K562 (cell line): ENCODE data around the gene ZNF81. TPM values are rescaled to one million over a fixed set of nuclear protein-coding genes. Genes with fewer than 3 reads are reported as not detected.
A peak's percentile ranks its signal among the peaks of the same experiment; 100 is the strongest.

Source experiments
- CBFA2T3 ChIP-seq: fragments of 450-650 bp; IDR thresholded peaks from 2 replicates; pipeline ENCODE4 v1.6.1; 2017
- CBX3 ChIP-seq, 2 experiments: IDR thresholded peaks; 1 replicate in 1 of 2; 2 replicates in 1 of 2; pipeline ENCODE4 v1.6.1; 2012; ENCODE audit warnings: inconsistent platforms in 2 of 2, low read length in 2 of 2, borderline replicate concordance in 1 of 2, control low read depth in 1 of 2
- ETS1 ChIP-seq: conservative IDR thresholded peaks from 2 replicates; pipeline ENCODE4 v1.6.1; 2011; ENCODE audit warnings: low read depth, mild to moderate bottlenecking, low read length; ENCODE audit not compliant: control insufficient read depth
- FOS ChIP-seq: IDR thresholded peaks from 3 replicates; pipeline ENCODE4 v1.6.1; 2011; ENCODE audit not compliant: insufficient read length; ENCODE audit errors: extremely low read depth
- FOSL1 ChIP-seq: fragments of 200-800 bp; sonication (Bioruptor generic); conservative IDR thresholded peaks from 2 replicates; pipeline ENCODE4 v1.6.1; 2016; ENCODE audit warnings: missing genetic modification characterization, missing compliant biosample characterization
- GMEB1 ChIP-seq: fragments of 250-450 bp; sonication (Bioruptor Pico); IDR thresholded peaks from 2 replicates; pipeline ENCODE4 v1.4.0; 2020; ENCODE audit warnings: mild to moderate bottlenecking
- GTF3C2 ChIP-seq: IDR thresholded peaks from 3 replicates; pipeline ENCODE4 v1.6.1; 2011; ENCODE audit warnings: borderline replicate concordance, mild to moderate bottlenecking, moderate library complexity; ENCODE audit not compliant: insufficient read length; ENCODE audit errors: extremely low read depth
- HBP1 ChIP-seq: fragments of 450-650 bp; formaldehyde crosslinking; IDR thresholded peaks from 2 replicates; pipeline ENCODE4 v1.4.0; 2022; ENCODE audit warnings: missing genetic modification characterization
- ILK ChIP-seq: fragments of 450-650 bp; IDR thresholded peaks from 2 replicates; pipeline ENCODE4 v1.6.1; 2016; ENCODE audit warnings: missing genetic modification characterization, low read depth, mild to moderate bottlenecking, missing compliant biosample characterization, moderate library complexity, borderline replicate concordance
- MEF2D ChIP-seq: conservative IDR thresholded peaks from 2 replicates; pipeline ENCODE4 v1.6.1; 2016; ENCODE audit warnings: low read depth, missing genetic modification characterization, missing compliant biosample characterization
- MEIS2 ChIP-seq: fragments of 450-650 bp; IDR thresholded peaks from 2 replicates; pipeline ENCODE4 v1.6.1; 2014; ENCODE audit warnings: mild to moderate bottlenecking; ENCODE audit not compliant: partially characterized antibody
- NR2C2 ChIP-seq, 2 experiments: fragments of 200-800 bp in 1 of 2; sonication (Bioruptor generic) in 1 of 2; sonication (generic) in 1 of 2; formaldehyde crosslinking in 1 of 2; IDR thresholded peaks; 2 replicates each; pipeline versions ENCODE4 v1.6.1 to v1.8.0; 2016 to 2022; ENCODE audit warnings: mild to moderate bottlenecking in 1 of 2, missing compliant biosample characterization in 1 of 2, missing genetic modification characterization in 1 of 2, missing genetic modification reagents in 1 of 2
- NR3C1 ChIP-seq: sonication (generic); formaldehyde crosslinking; IDR thresholded peaks from 2 replicates; pipeline ENCODE4 v1.8.1; 2022; ENCODE audit warnings: missing genetic modification reagents
- PCBP2 ChIP-seq: fragments of 200-400 bp; formaldehyde crosslinking; IDR thresholded peaks from 2 replicates; pipeline ENCODE4 v1.6.1; 2018; ENCODE audit warnings: low read length, low read depth, mild to moderate bottlenecking, moderate library complexity; ENCODE audit not compliant: poor library complexity, severe bottlenecking
- PKNOX1 ChIP-seq: fragments of 450-650 bp; IDR thresholded peaks from 2 replicates; pipeline ENCODE4 v1.6.1; 2016
- POLR2A ChIP-seq: fragments of 450-650 bp; conservative IDR thresholded peaks from 2 replicates; pipeline ENCODE4 v1.6.1; 2016
- PTBP1 ChIP-seq: fragments of 200-400 bp; formaldehyde crosslinking; IDR thresholded peaks from 2 replicates; pipeline ENCODE4 v1.6.1; 2017; ENCODE audit warnings: low read depth, low read length
- PURB ChIP-seq: sonication (generic); formaldehyde crosslinking; IDR thresholded peaks from 2 replicates; pipeline ENCODE4 v1.9.0; 2021; ENCODE audit warnings: low read depth, mild to moderate bottlenecking, missing genetic modification reagents
- WHSC1 ChIP-seq: IDR thresholded peaks from one replicate; pipeline ENCODE4 v1.6.1; 2012; ENCODE audit warnings: low read length, control low read depth, inconsistent platforms
- XRCC5 ChIP-seq: fragments of 200-400 bp; formaldehyde crosslinking; IDR thresholded peaks from 2 replicates; pipeline ENCODE4 v1.6.1; 2017; ENCODE audit warnings: low read depth, mild to moderate bottlenecking, low read length
- ZNF12 ChIP-seq: sonication (generic); formaldehyde crosslinking; IDR thresholded peaks from 2 replicates; pipeline ENCODE4 v1.4.0; 2020; ENCODE audit warnings: mild to moderate bottlenecking, missing genetic modification reagents
- polyA plus RNA-seq, 8 experiments: library from polyadenylated mRNA; depleted of rRNA in 4 of 8; stranded (reverse) in 5 of 8; unstranded in 3 of 8; fragments of >200 nt; fragmentation: Nextera tagmentation in 2 of 8; fragmentation: Illumina TruSeq in 1 of 8; extraction: Ambion mirVana in 2 of 8; extraction: Trizol in 1 of 8; gene quantifications; 2 replicates each; pipeline versions ENCODE4 v1.2.1 to v1.2.3, GENCODE V29; 2011 to 2014; ENCODE audit warnings: inconsistent platforms in 1 of 8, missing spikeins in 1 of 8
- total RNA-seq, 7 experiments: library from RNA; depleted of rRNA in 6 of 7; stranded (reverse); fragments of >200 nt in 6 of 7; fragmentation: Illumina TruSeq in 2 of 7; extraction: Trizol in 2 of 7; gene quantifications; 2 replicates each; pipeline versions ENCODE4 v1.2.1 to v1.2.3, GENCODE V29; 2011 to 2021; ENCODE audit warnings: low replicate concordance in 1 of 7

Gene ZNF81
- total and polyA plus RNA-seq, 9 of the 15 experiments (the other 6 are each of a cell fraction or from before 2014, with no cell fraction given): 2.4 to 9.6 (median 4.9) TPM

GRCh38 chrX:47817421-47817820 lies 19.3 kb upstream of the ZNF81 start (continued):
- TF ChIP-seq FOSL1 (tag): peak; percentile 39; the same call in 1 of the 2 replicates
- TF ChIP-seq PTBP1: no peak
- no peak for TF ChIP-seq PURB (CRISPR knock-in tag)
- no peak for TF ChIP-seq ILK (tag)
- no peak for TF ChIP-seq GTF3C2
- no peak for TF ChIP-seq GMEB1 (CRISPR knock-in tag)
- 0 out of 2 replicates have a peak, but pooled peaks have one; percentile 34 for TF ChIP-seq MEF2D
- TF ChIP-seq MEIS2: peak; percentile 17
- no peak for TF ChIP-seq NR3C1 (CRISPR knock-in tag)
- TF ChIP-seq ZNF12: no peak
- peak; percentile 98 for TF ChIP-seq CBFA2T3
- TF ChIP-seq POLR2A: no peak
- no peak for TF ChIP-seq WHSC1
- TF ChIP-seq HBP1 (CRISPR knock-in tag): no peak
- TF ChIP-seq ETS1: no peak
- no peak for TF ChIP-seq NR2C2 (CRISPR knock-in tag; IDR thresholded peaks at IDR 0.05)
- TF ChIP-seq NR2C2 (tag; IDR thresholded peaks at IDR 0.05): no peak
- peak; percentile 49; the same call in 1 of the 2 replicates for TF ChIP-seq PKNOX1
- TF ChIP-seq FOS: no peak
- TF ChIP-seq PCBP2: no peak
- TF ChIP-seq XRCC5: no peak
- peak in 1 of 2 experiments; percentile 15; a peak in 1 of 3 replicates for TF ChIP-seq CBX3 (IDR thresholded peaks at IDR 0.05; ENCODE audit: borderline replicate concordance in 1 of 2, low read length in 2 of 2)
